ENCODE results near the gene THSD7A. TPM values are rescaled to one million over a fixed set of nuclear protein-coding genes. Genes with fewer than 3 reads are reported as not detected.

THSD7A gene
- polyA plus RNA-seq, 1 donor (not counting 4 experiments of a cell fraction or from before 2014, with no cell fraction given) = not detected

DNA sequence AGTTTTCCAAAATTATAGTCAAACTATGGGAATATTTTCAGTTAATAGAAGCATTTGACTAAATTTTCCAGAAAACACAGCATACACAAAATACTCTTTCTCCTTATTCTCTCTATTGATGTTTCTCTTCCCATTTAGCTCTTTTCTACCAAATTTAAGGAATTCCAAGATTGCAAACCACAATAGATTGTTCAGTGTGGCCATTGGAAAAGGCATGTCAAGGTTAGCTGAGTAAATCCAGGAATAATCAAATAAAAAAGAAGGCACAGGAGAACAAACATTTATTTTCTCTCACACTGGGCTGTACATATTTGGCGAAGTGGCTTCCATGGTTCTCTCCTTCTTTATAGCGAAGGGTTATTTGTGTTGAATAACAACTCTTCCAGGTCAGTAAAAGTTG is 117.3 kb downstream of the THSD7A start:
- Histone ChIP-seq H3K9me1 (ENCODE audit: control insufficient read depth, extremely low read depth, insufficient read depth, low read length) (no peaks in the 10 kb centered on the region), H3K79me2 (ENCODE audit: control insufficient read depth, insufficient read depth, low read length) (no peaks in the 10 kb centered on the region), H4K20me1 (ENCODE audit: control insufficient read depth, extremely low read depth, insufficient read depth, low read length) (no peaks in the 10 kb centered on the region), H3K9ac (ENCODE audit: control insufficient read depth, extremely low read depth, insufficient read depth, low read length) (no peak overlapping the region), H3K27me3 (ENCODE audit: control insufficient read depth, extremely low read depth, insufficient read depth, low read length) (no peaks in the 10 kb centered on the region), H3K4me1 (ENCODE audit: control insufficient read depth, extremely low read depth, insufficient read depth, low read length) (no peaks in the 10 kb centered on the region), H2AFZ (ENCODE audit: control insufficient read depth, low read length) (no peak overlapping the region), H3K4me2 (ENCODE audit: control insufficient read depth, extremely low read depth, insufficient read depth, low read depth, low read length) (no peak overlapping the region), H3K9me3 (ENCODE audit: control insufficient read depth, low read depth, low read length) (no peaks in the 10 kb centered on the region), H3K27ac (ENCODE audit: control insufficient read depth, insufficient read depth, low read length) (no peak overlapping the region), H3K4me3 (ENCODE audit: control insufficient read depth in 2 of 3, extremely low read depth in 1 of 3, insufficient read depth in 2 of 3, low read depth in 1 of 3, low read length in 3 of 3) (no peak overlapping the region), H3K36me3 (ENCODE audit: control insufficient read depth in 2 of 2, extremely low read depth in 1 of 2, insufficient read depth in 2 of 2, low read length in 2 of 2) (no peaks in the 10 kb centered on the region)
- dilution Hi-C loops (cut with MboI; ENCODE audit: extremely low pct_ligation_motif_present, low sequenced_read_pairs) = no loop called here
- FAIRE-seq = no peak
- DNase-seq (ENCODE audit: low read depth, low spot score) = no peak
- TF ChIP-seq EZH2 (IDR thresholded peaks at IDR 0.05; ENCODE audit: low read length) = no peak
- TF ChIP-seq, protein P1, sequence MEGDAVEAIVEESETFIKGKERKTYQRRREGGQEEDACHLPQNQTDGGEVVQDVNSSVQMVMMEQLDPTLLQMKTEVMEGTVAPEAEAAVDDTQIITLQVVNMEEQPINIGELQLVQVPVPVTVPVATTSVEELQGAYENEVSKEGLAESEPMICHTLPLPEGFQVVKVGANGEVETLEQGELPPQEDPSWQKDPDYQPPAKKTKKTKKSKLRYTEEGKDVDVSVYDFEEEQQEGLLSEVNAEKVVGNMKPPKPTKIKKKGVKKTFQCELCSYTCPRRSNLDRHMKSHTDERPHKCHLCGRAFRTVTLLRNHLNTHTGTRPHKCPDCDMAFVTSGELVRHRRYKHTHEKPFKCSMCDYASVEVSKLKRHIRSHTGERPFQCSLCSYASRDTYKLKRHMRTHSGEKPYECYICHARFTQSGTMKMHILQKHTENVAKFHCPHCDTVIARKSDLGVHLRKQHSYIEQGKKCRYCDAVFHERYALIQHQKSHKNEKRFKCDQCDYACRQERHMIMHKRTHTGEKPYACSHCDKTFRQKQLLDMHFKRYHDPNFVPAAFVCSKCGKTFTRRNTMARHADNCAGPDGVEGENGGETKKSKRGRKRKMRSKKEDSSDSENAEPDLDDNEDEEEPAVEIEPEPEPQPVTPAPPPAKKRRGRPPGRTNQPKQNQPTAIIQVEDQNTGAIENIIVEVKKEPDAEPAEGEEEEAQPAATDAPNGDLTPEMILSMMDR (optimal IDR thresholded peaks at IDR 0.05 in 1 of 3, IDR thresholded peaks at IDR 0.05 in 1 of 3, conservative IDR thresholded peaks at IDR 0.05 in 1 of 3; ENCODE audit: extremely low read depth in 1 of 3, insufficient read depth in 2 of 3, low read length in 3 of 3) = no peak

DNA sequence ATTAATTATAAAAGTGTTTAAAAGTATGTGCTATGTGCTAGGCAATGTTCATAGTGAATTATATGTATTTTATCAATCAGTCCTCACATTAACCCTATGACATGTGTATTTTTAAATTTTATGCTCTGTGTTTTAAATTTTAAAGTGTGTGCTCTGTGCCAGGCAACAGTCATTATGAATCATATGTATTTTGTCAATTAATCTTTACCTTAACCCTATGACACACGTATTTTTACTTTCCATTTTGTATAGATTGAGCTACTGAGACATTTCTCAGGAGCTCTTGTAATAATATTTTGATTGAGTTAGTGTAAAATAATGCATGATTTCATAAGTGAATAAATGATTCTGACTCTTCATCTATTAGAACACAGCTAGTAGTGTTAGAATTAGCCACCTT is 117.8 kb downstream of the THSD7A start:
- no peaks in the 10 kb centered on the region for H3K9me1 ChIP-seq (ENCODE audit: control insufficient read depth, extremely low read depth, insufficient read depth, low read length)
- H3K4me2 ChIP-seq (ENCODE audit: control insufficient read depth, extremely low read depth, insufficient read depth, low read depth, low read length) = no peak overlapping the region
- no peaks in the 10 kb centered on the region for H3K27me3 ChIP-seq (ENCODE audit: control insufficient read depth, extremely low read depth, insufficient read depth, low read length)
- H3K4me1 ChIP-seq (ENCODE audit: control insufficient read depth, extremely low read depth, insufficient read depth, low read length) = no peaks in the 10 kb centered on the region
- dilution Hi-C loops (cut with MboI; ENCODE audit: extremely low pct_ligation_motif_present, low sequenced_read_pairs) = no loop called here
- FAIRE-seq = no peak
- no peak overlapping the region for H3K4me3 ChIP-seq (ENCODE audit: control insufficient read depth in 2 of 3, extremely low read depth in 1 of 3, insufficient read depth in 2 of 3, low read depth in 1 of 3, low read length in 3 of 3)
- H3K79me2 ChIP-seq (ENCODE audit: control insufficient read depth, insufficient read depth, low read length) = no peaks in the 10 kb centered on the region
- H4K20me1 ChIP-seq (ENCODE audit: control insufficient read depth, extremely low read depth, insufficient read depth, low read length) = no peaks in the 10 kb centered on the region
- H2AFZ ChIP-seq (ENCODE audit: control insufficient read depth, low read length) = no peak overlapping the region
- TF ChIP-seq, protein P1 (optimal IDR thresholded peaks at IDR 0.05 in 1 of 3, IDR thresholded peaks at IDR 0.05 in 1 of 3, conservative IDR thresholded peaks at IDR 0.05 in 1 of 3; ENCODE audit: extremely low read depth in 1 of 3, insufficient read depth in 2 of 3, low read length in 3 of 3) = no peak
- H3K9me3 ChIP-seq (ENCODE audit: control insufficient read depth, low read depth, low read length) = no peaks in the 10 kb centered on the region
- H3K36me3 ChIP-seq (ENCODE audit: control insufficient read depth in 2 of 2, extremely low read depth in 1 of 2, insufficient read depth in 2 of 2, low read length in 2 of 2) = no peaks in the 10 kb centered on the region
- no peak for DNase-seq (ENCODE audit: low read depth, low spot score)
- no peak overlapping the region for H3K27ac ChIP-seq (ENCODE audit: control insufficient read depth, insufficient read depth, low read length)
- H3K9ac ChIP-seq (ENCODE audit: control insufficient read depth, extremely low read depth, insufficient read depth, low read length) = no peak overlapping the region

Data from keratinocyte (primary cell).